Activated gamma-delta T cell treated with Interleukin-2 at 50 U/mL for 16 hours (primary cell): ENCODE results near the gene TBC1D16.

Experiments
- DNase-seq: peaks from one replicate; pipeline ENCODE4 v3.0.0-alpha.2; 2020

Gene TBC1D16

DNA sequence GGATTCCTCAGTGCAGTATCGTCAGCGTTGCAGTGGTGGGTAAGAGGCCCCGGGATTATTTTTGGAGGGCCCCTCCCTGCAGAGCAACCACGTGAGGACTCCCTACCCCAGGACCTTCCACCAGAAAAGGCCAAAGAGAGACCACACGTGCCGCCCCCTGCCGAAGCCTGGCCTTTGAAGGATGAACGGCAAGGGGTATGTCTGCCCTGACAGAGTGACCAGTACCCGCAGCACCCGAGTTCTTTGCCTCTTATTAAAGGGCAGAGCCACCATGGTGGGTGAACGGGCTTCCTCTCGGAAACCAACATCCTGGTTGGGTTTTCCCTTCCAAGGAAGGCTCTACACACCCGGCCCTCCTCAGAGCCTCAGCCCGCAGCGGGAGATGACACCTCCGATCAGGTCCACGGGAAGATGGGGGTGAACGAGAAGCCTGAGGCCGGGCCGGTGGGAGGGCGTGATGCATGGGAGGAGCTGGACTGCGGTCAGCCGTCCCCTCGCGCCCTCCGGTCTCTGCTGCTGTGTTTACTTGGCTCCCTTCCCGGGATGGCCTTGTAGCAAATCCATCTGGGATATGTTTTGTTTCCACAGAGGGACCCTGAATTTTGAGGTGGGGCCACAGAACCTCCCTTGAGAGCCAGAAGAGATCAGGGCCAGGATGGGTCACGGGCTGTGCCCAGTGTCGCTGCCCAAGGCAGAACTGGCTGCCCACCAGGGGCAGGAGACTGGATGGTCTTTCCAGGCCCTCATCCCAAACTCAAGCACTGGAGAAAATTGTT, 49.1 kb downstream of the TBC1D16 start:
- no peak for DNase-seq

- DNase-seq: no peak
Observed at GRCh38 chr17:79985943-79986391, 49.7 kb downstream of the TBC1D16 start.

DNA sequence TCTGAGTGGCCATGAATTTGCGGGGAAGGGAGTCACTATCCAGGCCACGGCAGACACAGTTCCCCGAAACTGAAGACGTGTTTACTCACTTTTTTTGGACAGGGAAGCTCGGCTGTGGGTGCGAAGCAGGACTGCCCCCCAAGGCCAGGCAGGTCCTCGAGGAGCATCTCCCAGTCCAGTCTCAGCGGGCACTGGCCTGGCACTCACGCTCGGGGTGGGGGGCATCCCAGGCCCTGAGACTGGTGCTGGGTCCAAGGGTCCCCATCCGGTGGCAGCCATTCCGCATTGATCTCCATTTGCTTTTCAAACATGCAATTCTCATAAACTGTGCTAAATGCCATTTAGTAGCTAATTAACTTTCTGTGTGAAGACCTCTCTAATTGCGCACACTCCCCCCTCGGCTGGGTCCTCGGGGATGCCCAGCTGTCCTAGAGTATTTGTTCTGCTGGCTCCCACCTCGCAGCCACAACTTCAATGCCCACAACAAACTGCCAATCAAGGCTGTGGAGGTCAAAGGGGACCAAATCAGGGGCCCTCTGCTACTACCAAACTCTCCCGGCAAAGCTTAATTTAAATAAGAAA, 50.2 kb downstream of the TBC1D16 start:
- DNase-seq: no peak

- DNase-seq: no peak
Observed at GRCh38 chr17:79984877-79985276, 50.8 kb downstream of the TBC1D16 start.

DNA sequence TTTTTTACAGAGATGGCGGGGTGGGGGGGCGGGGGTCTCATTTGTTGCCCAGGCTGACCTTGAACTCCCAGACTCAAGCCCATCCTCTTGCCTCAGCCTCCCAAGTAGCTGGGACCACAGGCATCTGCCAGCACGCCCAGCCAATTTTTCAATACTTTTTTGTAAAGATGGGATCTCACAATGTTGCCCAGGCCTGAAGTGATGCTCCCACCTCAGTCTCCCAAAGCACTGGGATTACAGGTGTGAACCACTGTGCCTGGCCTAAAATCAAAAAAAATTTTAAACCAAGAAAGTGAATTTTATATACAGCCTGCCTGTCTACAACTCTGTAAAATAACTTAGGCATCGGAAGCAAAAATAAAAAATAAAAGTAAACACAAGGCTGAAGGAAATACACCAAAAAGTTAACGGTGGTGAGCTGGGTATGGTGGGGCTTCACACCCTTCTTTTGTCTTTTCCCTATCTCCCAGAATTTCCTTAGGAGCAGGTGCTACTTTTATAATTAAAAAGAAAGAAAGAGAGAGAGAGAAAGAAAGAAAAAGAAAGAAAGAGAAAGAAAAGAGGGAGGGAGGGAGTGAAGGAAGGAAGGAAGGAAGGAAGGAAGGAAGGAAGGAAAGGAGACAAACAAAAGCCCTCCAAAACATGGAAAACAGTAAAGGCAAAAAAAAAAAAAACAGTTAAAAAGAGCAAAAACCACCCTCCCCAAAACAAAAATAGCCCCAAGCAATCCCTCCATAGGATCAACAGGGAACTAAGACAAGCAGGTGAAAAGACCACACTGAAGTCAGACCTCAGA, 51.4 kb downstream of the TBC1D16 start:
- no peak for DNase-seq

DNA sequence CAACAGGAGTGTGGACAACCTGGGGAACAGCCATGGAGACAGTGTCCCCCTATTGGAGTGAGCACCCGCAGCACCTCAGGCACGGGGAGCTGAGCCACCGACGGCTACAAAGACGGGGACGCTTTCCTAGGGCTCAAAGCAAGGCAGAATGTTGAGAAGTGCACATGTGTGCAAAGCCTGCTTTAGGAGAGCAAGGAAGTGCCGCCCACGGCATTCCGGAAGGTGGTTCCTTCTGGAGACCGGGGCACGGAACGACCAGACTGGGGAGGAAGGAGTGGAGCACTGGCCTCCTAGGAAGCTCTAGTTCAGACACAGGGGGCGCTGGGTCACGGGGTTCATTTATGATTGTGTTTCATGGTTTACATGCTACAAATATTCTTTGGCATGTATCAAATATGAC, 52.2 kb downstream of the TBC1D16 start:
- DNase-seq: no peak

- no peak for DNase-seq
Observed at GRCh38 chr17:79982986-79983385, 52.7 kb downstream of the TBC1D16 start.

GRCh38 chr17:79981661-79982101, 54.0 kb downstream of the TBC1D16 start:
- DNase-seq: no peak

- no peak for DNase-seq
Observed at GRCh38 chr17:79981090-79981489, 54.6 kb downstream of the TBC1D16 start.

DNA sequence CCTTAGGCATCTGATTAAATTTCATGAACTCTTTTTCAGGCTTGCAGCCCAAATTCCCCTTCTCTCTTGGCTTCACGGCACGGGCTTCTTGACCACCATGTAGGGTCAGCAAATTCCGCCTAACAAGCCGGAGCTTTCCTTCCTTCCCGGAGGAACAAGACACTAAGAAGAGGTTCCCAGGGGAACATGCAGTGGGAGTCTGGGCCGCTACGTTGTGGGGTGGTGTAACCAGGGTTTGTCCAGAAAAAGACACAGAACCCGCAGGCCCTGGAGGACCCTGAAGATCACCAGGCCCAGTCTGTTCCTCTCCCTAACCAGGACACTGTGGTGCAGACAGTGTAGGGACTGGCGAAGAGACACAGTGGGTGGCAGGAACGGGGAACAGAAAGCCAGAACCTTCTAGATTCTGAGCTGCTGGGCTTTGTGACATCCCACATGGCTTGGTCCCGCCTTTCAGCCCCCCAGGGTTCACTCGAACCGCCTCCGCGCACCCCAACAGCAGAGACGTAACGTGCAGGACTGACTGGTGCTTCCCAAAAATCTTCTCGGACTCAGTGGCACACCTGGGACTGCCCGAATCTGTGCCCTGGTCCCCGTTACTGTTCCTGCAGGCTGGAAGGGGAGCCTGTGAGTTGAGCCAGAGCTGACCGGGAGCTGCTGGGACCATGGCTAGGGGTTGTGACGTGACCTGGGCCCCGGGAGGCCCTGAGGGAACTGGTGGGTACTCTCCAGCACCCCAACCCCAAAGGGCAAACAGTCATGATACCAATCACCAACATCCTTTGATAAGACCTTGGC, 55.2 kb downstream of the TBC1D16 start:
- DNase-seq: no peak

DNA sequence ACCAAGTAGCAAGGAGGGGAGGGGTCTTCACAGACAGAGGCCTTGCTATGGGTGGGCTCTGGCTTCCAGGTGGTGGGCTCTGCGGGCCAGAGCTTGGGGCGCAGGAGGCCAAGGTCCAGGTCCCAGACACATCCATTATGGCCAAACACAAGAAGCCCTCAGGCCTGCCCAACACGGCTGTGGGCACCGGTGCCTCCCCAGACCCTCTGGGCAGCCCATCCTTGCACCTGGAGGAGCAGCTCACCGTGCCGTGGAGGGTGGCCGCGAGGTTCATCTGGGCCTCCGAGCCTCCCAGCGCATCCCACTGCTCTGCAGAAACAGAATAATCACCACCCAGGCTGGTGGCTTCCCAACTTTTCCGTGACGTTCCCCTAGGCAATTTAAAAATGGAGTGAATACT, 55.9 kb downstream of the TBC1D16 start:
- DNase-seq: no peak

GRCh38 chr17:79979221-79979741, 56.4 kb downstream of the TBC1D16 start:
- DNase-seq: no peak

DNA sequence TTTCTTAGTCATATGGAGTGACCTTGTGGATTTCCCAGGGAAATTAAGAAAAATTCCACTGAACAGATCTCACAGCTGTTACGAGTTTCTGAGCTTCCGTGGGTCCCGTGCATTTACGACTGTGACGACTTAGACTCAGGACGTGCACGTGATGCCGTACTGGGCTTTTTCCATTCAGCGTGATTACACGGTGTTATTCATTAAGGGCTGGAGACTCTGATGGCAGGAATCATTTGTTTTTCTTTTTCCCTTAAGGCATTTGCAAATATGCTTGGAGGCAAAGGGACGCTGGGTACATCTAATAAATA, 57.2 kb downstream of the TBC1D16 start:
- DNase-seq: no peak

DNA sequence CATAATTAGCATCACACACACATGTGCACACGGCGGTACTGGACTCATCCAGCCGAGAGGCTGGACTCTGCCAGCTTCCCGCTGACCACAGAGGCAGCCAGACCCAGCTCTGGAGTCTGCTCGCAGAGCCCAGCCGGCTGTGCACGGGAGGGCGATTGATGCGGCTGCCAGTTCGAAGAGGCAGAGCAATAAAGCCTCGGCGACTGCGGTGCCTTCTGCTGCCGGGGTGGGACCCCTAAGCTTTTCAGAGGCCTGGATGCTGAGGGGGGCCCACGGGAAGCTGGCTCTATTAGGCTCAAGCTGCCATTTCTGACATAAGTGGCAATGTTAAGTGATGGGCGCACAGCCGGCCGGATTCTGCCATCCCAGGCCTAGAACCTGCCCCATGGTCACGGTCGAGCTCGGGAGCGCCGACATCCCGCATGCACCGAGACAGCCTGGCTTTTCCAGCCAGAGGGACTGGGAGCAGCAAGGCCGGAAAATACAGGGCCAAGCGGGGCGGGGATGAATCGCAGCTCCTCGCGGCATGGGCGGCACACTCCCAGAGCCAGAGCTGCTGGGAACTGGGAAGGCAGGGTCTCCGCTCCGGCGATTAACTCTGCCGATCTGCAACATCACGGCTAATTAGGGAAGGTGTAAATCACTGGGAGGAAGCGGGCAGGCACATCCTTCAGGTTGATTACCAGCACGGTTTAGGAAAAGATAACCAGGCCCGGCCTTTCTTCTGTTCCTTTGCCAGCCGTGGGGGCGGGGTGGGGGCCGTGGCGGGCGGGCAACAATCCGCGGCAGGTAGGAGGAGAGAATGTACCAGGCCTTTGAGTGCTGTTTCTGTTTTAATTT, 57.7 kb downstream of the TBC1D16 start:
- DNase-seq: no peak

DNA sequence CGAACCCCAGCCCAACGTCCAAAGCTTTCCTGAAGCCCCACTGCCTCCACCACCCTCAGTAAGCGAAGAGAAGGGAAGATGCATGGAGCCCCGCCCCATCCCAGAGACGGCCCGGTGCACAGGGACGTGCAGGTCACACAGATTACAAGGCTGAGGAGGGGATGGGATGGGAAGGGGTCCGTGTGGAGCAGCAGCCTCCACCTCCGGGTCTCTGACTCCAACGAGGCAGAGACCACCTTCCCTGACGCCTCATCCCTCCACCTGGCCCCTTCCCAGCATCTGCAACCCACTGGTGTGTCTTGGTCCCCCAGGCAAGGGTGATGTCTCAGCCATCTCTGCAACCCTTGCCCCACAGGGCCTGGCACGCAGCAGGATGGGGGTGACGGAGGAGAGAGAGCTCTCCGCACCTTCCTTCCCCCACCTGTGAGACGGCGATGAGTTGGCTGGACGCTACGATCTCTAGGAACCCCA, 58.5 kb downstream of the TBC1D16 start:
- DNase-seq: no peak

DNA sequence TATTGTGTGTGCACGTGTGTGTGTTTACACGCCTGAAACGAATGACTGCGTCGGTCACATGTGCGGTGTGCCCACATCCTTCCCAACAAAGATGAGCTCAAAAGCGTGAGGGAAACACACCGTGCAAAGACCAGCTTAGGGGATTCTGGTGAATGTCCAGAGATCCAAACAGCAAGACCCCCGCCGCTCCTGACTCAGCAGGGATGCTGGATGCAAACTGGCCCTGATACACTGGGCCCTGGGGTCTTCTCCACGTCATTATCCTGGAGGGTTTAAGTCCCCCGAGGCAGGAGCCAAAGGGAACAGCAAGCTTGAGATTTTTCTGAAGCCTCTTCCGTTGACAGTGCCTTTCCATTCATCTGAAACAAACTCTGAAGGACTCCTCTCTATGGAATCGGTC, 59.2 kb downstream of the TBC1D16 start:
- no peak for DNase-seq

GRCh38 chr17:79975498-79976134, 60.1 kb downstream of the TBC1D16 start:
- no peak for DNase-seq

- no peak for DNase-seq
Observed at GRCh38 chr17:79974566-79975497, 60.8 kb downstream of the TBC1D16 start.

DNA sequence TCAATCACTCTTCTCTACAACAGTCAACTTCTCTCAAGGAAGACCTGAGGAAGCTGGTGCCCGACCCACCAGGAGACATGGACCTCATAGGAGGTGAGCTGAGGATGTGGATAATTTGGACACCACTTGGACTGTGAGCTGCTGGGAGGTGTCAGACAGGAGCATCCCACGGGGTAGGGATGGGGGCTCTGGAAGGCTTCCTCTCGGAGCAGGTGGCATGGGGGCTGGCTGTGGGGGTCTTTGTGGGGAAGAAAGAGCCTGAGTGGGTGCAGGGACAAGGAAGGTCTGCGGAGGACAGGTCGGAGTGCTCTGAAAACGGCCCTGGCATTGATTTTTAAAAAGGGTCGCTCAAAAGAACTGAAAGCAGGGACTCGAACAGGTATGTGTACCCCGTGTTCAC, 64.0 kb downstream of the TBC1D16 start:
- DNase-seq: no peak

- no peak for DNase-seq
Observed at GRCh38 chr17:79970576-79971068, 65.0 kb downstream of the TBC1D16 start.
